GM12878 (cell line): Measurements from ENCODE around the gene PTPN2. TPM values are rescaled to one million over a fixed set of nuclear protein-coding genes. Genes with fewer than 3 reads are reported as not detected.

Source experiments
- ATAC-seq: fragments of 200-7000 bp; cut with Tn5 transposase; 3 replicates; pipeline ENCODE4 v1.9.1; 2020; ENCODE audit warnings: mild to moderate bottlenecking, moderate library complexity
- BruUV-seq: library from RNA; stranded (reverse); fragments of 400-500 nt; replicated peaks from 2 replicates; lab custom pipeline; 2021; lab: Mats Ljungman, UMichigan
- CTCF ChIA-PET: fragments of 300-600 bp; sonication (Branson Sonifier 250); formaldehyde crosslinking; extraction: SDS; loops from one replicate; lab custom pipeline; 2021; ENCODE audit warnings: inconsistent platforms; lab: Yijun Ruan, JAX
- POLR2A ChIA-PET: fragments of 350-600 bp; formaldehyde crosslinking; extraction: SDS; loops from one replicate; lab custom pipeline; 2021; ENCODE audit warnings: inconsistent platforms; lab: Charles Lee
- RAD21 ChIA-PET: fragments of 300-600 bp; sonication (Branson Sonifier 250); formaldehyde crosslinking; loops from one replicate; lab custom pipeline; 2023; ENCODE audit warnings: antibody characterized with exemption; ENCODE audit not compliant: unreplicated experiment; lab: Charles Lee
- SMC1A ChIA-PET: fragments of 300-600 bp; sonication (Branson Sonifier 250); formaldehyde crosslinking; loops from one replicate; lab custom pipeline; 2023; ENCODE audit not compliant: unreplicated experiment, uncharacterized antibody; lab: Charles Lee
- DNase-seq: peaks from one replicate; pipeline ENCODE4 v3.0.0-alpha.2; 2011; ENCODE audit warnings: low read depth, low spot score
- FAIRE-seq: peaks from 3 replicates; lab custom pipeline; 2011; peaks lifted over from hg19 to GRCh38; lab: Jason Lieb, UNC
- H2AFZ ChIP-seq: 2 replicates; pipeline ENCODE4 v1.6.0; 2011; ENCODE audit warnings: low read depth, low read length, control low read depth; ENCODE audit not compliant: control insufficient read depth
- H3K27ac ChIP-seq: 2 replicates; pipeline ENCODE4 v1.5.1; 2011; ENCODE audit warnings: control low read depth; ENCODE audit not compliant: control insufficient read depth, insufficient read depth
- H3K27me3 ChIP-seq, 2 experiments: replicated peaks in 1 of 2; 2 replicates each; pipeline versions ENCODE4 v1.6.0 to v1.6.1; 2011; ENCODE audit warnings: low read length in 1 of 2; ENCODE audit not compliant: control insufficient read depth in 2 of 2, insufficient read depth in 2 of 2
- H3K36me3 ChIP-seq, 2 experiments: 2 replicates each; pipeline ENCODE4 v1.5.1; 2011; ENCODE audit warnings: low read length in 1 of 2; ENCODE audit not compliant: control insufficient read depth in 2 of 2, insufficient read depth in 2 of 2
- H3K4me1 ChIP-seq: 2 replicates; pipeline ENCODE4 v1.6.1; 2011; ENCODE audit warnings: mild to moderate bottlenecking, low read length, moderate library complexity, mixed read lengths; ENCODE audit not compliant: control insufficient read depth, insufficient read depth
- H3K4me2 ChIP-seq: 2 replicates; pipeline ENCODE4 v1.6.0; 2011; ENCODE audit warnings: control low read depth; ENCODE audit not compliant: control insufficient read depth, insufficient read depth
- H3K4me3 ChIP-seq: fragments of 200-600 bp; sonication (generic); 2 replicates; pipeline ENCODE4 v1.5.1; 2016
- H3K79me2 ChIP-seq: 2 replicates; pipeline ENCODE4 v1.6.0; 2011; ENCODE audit warnings: low read length; ENCODE audit not compliant: control insufficient read depth, insufficient read depth
- H3K9ac ChIP-seq: 2 replicates; pipeline ENCODE4 v1.8.0; 2011; ENCODE audit warnings: low read length, control low read depth, mixed read lengths; ENCODE audit not compliant: control insufficient read depth, insufficient read depth
- H3K9me3 ChIP-seq: replicated peaks from 3 replicates; pipeline ENCODE4 v1.5.1; 2011; ENCODE audit warnings: mild to moderate bottlenecking, low read length; ENCODE audit not compliant: control insufficient read depth, insufficient read depth
- H4K20me1 ChIP-seq: 2 replicates; pipeline ENCODE4 v1.6.0; 2011; ENCODE audit not compliant: control insufficient read depth, insufficient read depth
- SMARCA5 ChIP-seq: fragments of 450-650 bp; IDR thresholded peaks from 2 replicates; pipeline ENCODE4 v1.6.1; 2017; ENCODE audit warnings: mild to moderate bottlenecking
- SREBF1 ChIP-seq: IDR thresholded peaks from 2 replicates; pipeline ENCODE4 v1.6.1; 2012; ENCODE audit warnings: mild to moderate bottlenecking, low read length
- ZBED1 ChIP-seq: IDR thresholded peaks from 2 replicates; pipeline ENCODE4 v1.6.1; 2016; ENCODE audit warnings: borderline replicate concordance
- WGBS: methylation state at CpG from one replicate; pipeline ENCODE4 v1.1.6; 2016; ENCODE audit warnings: low lambda C conversion rate; ENCODE audit not compliant: insufficient replicate concordance, insufficient coverage; ENCODE audit errors: missing lambda C conversion rate; 5-methylcytosine and 5-hydroxymethylcytosine counted together
- in situ Hi-C: fragments of 300-500 bp; cut with MboI; formaldehyde crosslinking; loops from 9 replicates; pipeline ENCODE4 v1.14.3; 2018; ENCODE audit warnings: mixed read lengths
- intact Hi-C: fragments of 100-400 bp; cut with micrococcal nuclease; formaldehyde crosslinking; loops from one replicate; pipeline ENCODE4 v1.14.2; 2022; ENCODE audit not compliant: unreplicated experiment
- polyA plus RNA-seq, 11 experiments: library from polyadenylated mRNA; depleted of rRNA in 4 of 11; unstranded in 6 of 11; stranded (reverse) in 5 of 11; fragments of >200 nt; fragmentation: Nextera tagmentation in 4 of 11; fragmentation: Illumina TruSeq in 1 of 11; extraction: Ambion mirVana in 4 of 11; extraction: Trizol in 1 of 11; gene quantifications; 1 replicate in 1 of 11; 2 replicates in 10 of 11; pipeline versions ENCODE4 v1.2.1 to v1.2.3, GENCODE V29; 2011 to 2016; ENCODE audit warnings: inconsistent platforms in 2 of 11, missing spikeins in 2 of 11, low read depth in 1 of 11
- total RNA-seq, 4 experiments: library from RNA; depleted of rRNA in 3 of 4; stranded (reverse); fragments of >200 nt in 3 of 4; fragmentation: Illumina TruSeq in 1 of 4; extraction: Trizol in 1 of 4; gene quantifications; 2 replicates each; pipeline versions ENCODE4 v1.2.1 to v1.2.3, GENCODE V29; 2013 to 2021

The PTPN2 gene
- total and polyA plus RNA-seq, 10 of the 15 experiments (the other 5 are each of a cell fraction or from before 2014, with no cell fraction given) = 46.5 to 86.7 (median 64.6) TPM

DNA sequence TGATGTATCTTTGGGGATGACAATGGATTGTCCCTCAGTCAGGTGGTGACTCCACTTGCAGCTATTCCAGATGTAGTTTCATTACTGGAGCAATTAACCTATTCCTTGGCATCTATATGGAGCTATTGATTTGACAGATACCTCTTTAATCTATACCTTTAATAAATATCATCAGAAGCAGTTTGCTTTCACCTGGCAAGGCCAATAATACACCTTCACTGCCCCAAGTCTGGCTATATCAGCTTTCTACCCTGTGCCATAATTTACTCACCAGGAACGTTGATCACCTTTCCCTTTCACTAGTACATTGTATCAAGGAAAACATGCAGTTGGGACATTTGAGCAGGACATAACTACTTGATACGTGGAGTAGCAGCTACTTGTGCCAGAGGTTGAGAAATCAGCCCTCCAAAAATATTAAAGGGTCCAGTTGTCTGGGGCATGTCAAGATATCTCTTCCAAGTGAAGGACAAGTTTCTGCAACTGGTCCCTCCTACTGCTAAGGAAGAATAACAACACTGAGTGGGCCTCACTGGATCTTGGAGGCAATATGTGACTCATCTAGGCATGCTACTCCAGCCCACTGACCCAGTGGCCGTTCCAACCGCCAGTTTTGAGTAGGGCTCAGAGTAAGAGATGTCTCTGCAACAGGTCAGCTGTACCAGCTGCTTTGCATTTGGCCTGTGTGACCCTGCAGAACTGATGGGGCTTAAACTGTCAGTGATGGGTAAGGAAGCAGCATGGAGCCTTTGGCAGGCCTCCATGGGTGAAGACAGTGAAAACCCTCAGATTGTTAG is 114.2 kb downstream of the PTPN2 start:
- Histone ChIP-seq H3K4me1 (no peaks in the 10 kb centered on the region), H3K4me3 (no peak overlapping the region), H4K20me1 (no peaks in the 10 kb centered on the region), H3K9me3 (no peaks in the 10 kb centered on the region), H3K4me2 (no peak overlapping the region), H3K36me3 (no peaks in the 10 kb centered on the region), H3K9ac (no peak overlapping the region), H3K27ac (no peak overlapping the region), H3K27me3 (no peaks in the 10 kb centered on the region; a peak in 2 of 4 replicates), H2AFZ (no peak overlapping the region), H3K79me2 (no peaks in the 10 kb centered on the region)
- SMC1A ChIA-PET = interaction anchor here (0.6 to 1.4 kb wide), 3 partner anchors 47 to 134 kb away, joined by 3 to 5 read pairs (median 3); no protein-coding TSS in a partner anchor
- DNase-seq (no peak), ATAC-seq (no peak), FAIRE-seq (no peak)
- intact Hi-C loops (loop anchor here (10.0 kb wide), 1 partner anchor 55 kb away; no protein-coding TSS in a partner anchor), in situ Hi-C loops (no loop called here)
- CTCF ChIA-PET = interaction anchor here (0.7 kb wide), 1 partner anchor 165 kb away, joined by 3 read pairs; no protein-coding TSS in a partner anchor
- TF ChIP-seq SMARCA5 = no peak
- WGBS = 48% methylated on average over 4 of the region's 4 CpGs
- no TSS peak for BruUV-seq
- POLR2A ChIA-PET = no interaction called here
- RAD21 ChIA-PET = interaction anchor here (0.5 to 0.6 kb wide), 2 partner anchors 10 to 414 kb away, joined by 3 read pairs; no protein-coding TSS in a partner anchor

GRCh38 chr18:12769136-12769535 is 114.9 kb downstream of the PTPN2 start:
- intact Hi-C loops = loop anchor here (10.0 kb wide), 1 partner anchor 56 kb away; no protein-coding TSS in a partner anchor

More at GRCh38 chr18:12769136-12769535, 114.9 kb downstream of the PTPN2 start:
- H3K79me2 ChIP-seq = no peaks in the 10 kb centered on the region
- H3K9me3 ChIP-seq = no peaks in the 10 kb centered on the region
- H3K4me2 ChIP-seq = no peak overlapping the region
- H3K27me3 ChIP-seq = no peaks in the 10 kb centered on the region; a peak in 2 of 4 replicates
- ChIA-PET POLR2A (no interaction called here), RAD21 (interaction anchor here (0.6 kb wide), 1 partner anchor 413 kb away, joined by 3 read pairs; no protein-coding TSS in a partner anchor), CTCF (interaction anchor here (0.7 kb wide), 1 partner anchor 166 kb away, joined by 3 read pairs; no protein-coding TSS in a partner anchor), SMC1A (interaction anchor here (0.9 to 1.4 kb wide), 2 partner anchors 122 to 134 kb away, joined by 3 to 5 read pairs; no protein-coding TSS in a partner anchor)
- no peaks in the 10 kb centered on the region for H3K4me1 ChIP-seq
- BruUV-seq = no TSS peak
- 47% methylated on average over 3 of the region's 3 CpGs for WGBS
- H3K9ac ChIP-seq = no peak overlapping the region
- H2AFZ ChIP-seq = no peak overlapping the region
- in situ Hi-C loops = no loop called here
- DNase-seq = no peak
- ATAC-seq = no peak
- no peaks in the 10 kb centered on the region for H4K20me1 ChIP-seq
- no peak for FAIRE-seq
- H3K36me3 ChIP-seq = no peaks in the 10 kb centered on the region
- H3K4me3 ChIP-seq = no peak overlapping the region
- H3K27ac ChIP-seq = no peak overlapping the region
- TF ChIP-seq ZBED1 (no peak), SREBF1 (no peak)
